Body of pancreas (tissue), 4 donors: Measurements from ENCODE around the gene SHISAL1.
"Not testable (repeated sequence)": the region's sequence is repeated elsewhere in the genome, so short reads cannot be mapped to it uniquely, and the experiment has no call there.

Experiments used
- CTCF ChIP-seq, 7 experiments: fragments of 450-650 bp in 4 of 7; fragments of 200-600 bp in 3 of 7; sonication (generic) in 3 of 7; IDR thresholded peaks; one replicate each; pipeline ENCODE4 v1.5.1; 2016 to 2019; ENCODE audit warnings: antibody characterized with exemption in 7 of 7
- POLR2A ChIP-seq, 3 donors: fragments of 450-650 bp; IDR thresholded peaks; one replicate each; pipeline ENCODE4 v1.6.1; 2016; ENCODE audit warnings: antibody characterized with exemption in 3 of 3, mild to moderate bottlenecking in 2 of 3

GRCh38 chr22:44241121-44241520 lies 71.6 kb downstream of the SHISAL1 start:
- not testable (repeated sequence) for TF ChIP-seq POLR2A, CTCF (IDR thresholded peaks at IDR 0.05)
